HG03575 (cell line): ENCODE results near the gene TCEANC2.

Experiments
- ATAC-seq: cut with Tn5 transposase; IDR thresholded peaks from one replicate; pipeline ENCODE4 v1.9.1; 2021; ENCODE audit not compliant: unreplicated experiment, insufficient number of reproducible peaks, low FRiP score; ENCODE audit errors: extremely low read depth

Gene TCEANC2

DNA sequence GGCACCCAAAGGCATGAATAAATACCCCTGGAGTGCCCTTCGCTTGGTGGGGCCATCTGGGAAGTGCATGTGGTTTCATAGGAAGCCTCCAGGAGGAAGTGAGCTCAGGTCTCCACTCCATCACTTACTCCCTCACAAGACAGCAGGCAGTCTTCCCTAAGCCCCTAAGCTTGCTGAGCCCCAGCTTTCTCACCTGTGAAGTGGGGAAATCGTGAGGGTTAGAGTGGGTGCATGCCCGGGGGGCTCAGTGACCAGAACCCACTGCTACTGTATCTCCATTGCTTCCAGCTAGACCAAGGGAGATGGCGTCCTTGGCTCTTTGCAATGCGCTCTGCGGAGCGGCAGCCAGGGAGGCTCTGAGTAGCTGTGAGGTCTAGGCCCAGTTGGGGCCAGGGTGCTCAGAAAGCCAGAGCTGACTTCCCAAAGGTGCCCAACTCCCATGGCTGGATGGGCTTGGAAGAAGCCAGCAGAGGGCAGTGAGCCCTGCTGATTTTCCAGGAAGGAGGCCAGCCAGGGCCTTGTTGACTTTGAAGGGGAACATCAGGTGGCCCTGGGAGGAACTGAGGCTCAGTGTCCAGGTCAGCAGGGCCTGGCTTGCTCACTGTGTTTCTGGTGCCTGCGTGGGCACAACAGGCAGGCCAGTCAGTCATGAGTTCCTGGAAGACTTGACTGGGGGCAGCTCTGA lies 72.1 kb downstream of the TCEANC2 start:
- no peak for ATAC-seq

- ATAC-seq, result no peak
These were observed 72.9 kb downstream of the TCEANC2 start for GRCh38 chr1:54126271-54126815.

DNA sequence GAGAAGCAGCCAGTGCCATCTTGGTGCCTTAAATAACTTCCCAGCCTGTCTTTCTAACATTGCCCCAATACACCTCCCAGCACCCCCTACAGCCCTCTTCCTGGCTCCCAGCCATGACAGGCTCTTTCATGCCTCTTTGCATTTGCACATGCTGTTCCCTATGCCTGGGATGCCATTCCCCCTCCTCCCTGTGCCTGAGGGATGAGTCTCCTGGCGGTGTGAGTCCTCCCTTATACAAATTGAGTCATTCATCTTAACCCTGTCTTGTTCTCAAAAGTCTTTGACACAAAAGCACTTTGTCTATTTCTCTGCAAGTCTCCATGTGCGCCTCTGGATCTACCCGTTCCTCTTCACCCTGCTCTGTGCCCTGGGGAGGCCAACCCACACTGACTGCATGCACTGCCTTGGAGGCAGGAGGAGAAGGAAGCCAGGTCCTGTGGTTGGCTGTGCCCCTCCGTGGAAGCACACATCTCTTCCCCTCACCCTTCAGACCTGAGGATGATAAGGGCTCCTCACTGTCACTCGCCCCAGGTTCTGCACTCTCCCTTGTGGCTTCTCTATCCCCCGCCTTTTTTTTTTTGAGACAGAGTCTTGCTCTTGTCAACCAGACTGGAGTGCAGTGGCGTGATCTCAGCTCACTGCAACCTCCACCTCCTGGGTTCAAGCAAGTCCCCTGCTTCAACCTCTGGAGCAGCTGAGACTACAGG lies 74.3 kb downstream of the TCEANC2 start:
- ATAC-seq, result no peak

DNA sequence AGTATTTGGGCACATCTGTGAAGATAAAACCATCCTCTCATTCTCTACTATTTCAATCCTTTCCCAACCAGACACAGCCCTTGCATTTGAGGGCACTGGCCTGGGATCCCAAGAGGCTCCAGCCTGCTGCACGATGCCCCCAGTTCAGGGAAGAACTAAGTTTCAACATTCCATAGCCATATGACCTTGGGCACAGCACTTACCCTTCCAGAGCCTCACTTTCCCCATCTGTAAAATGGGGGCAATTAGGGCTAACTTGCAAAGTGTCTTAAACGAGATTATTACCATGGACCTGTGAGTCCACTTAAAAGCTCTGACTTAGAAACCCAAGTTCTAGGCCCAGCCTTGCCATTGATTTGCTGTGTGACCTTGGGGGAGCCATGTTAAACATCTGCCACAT lies 76.5 kb downstream of the TCEANC2 start:
- no peak for ATAC-seq

GRCh38 chr1:54131419-54131818 lies 78.0 kb downstream of the TCEANC2 start:
- no peak for ATAC-seq

DNA sequence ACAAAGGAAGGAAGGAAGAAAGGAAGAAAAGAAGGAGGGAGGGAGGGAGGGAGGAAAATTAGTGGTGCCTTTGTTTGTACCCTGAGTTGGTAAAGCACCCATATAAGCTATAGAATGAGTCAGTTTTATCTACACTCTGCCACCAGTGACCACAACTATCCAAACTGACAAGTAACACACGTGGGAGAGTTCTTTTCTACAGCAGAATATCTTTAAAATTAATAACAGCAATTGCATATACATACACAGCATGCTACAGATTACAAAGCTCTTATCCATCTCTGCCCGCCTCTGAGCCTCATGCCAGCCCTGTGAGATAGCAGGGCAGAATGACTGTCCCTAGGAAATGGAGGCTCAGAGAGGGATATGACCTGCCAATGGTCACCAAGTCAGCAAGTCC lies 79.1 kb downstream of the TCEANC2 start:
- no peak for ATAC-seq

- no peak for ATAC-seq
These were observed 80.9 kb downstream of the TCEANC2 start for GRCh38 chr1:54134295-54134694.

DNA sequence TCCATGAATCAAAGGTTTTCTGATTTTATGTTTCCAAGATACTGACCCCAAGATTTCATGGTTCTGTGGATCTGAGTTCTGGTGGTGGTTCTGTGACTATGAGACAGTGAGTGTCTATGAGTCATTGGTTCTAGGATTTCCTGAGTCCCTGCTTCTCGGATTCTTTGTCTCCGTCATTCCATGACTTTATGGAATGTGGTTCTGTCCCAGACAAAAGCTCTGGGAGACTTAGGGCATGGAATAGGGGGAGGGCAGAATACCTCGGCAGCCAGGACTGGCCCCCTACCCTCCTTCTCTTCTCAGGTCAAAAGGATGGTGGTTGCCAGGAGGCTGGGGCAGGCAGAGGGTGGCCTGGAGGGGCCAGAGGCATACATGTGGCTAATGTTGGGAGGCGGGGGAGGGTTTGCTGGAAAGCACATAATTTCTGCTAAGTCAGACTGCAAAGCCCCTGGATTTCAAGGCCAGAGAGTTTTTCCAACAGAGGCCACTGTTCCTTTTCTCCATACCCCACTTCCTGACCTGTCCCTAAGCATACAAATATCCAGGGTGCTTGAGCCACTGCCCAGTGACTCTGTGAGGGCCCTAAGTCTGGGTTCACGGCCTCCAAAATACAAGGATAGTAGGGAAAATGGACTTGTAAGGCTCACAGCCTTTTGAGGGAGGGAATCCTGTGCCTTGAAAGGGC lies 82.2 kb downstream of the TCEANC2 start:
- ATAC-seq, result no peak

DNA sequence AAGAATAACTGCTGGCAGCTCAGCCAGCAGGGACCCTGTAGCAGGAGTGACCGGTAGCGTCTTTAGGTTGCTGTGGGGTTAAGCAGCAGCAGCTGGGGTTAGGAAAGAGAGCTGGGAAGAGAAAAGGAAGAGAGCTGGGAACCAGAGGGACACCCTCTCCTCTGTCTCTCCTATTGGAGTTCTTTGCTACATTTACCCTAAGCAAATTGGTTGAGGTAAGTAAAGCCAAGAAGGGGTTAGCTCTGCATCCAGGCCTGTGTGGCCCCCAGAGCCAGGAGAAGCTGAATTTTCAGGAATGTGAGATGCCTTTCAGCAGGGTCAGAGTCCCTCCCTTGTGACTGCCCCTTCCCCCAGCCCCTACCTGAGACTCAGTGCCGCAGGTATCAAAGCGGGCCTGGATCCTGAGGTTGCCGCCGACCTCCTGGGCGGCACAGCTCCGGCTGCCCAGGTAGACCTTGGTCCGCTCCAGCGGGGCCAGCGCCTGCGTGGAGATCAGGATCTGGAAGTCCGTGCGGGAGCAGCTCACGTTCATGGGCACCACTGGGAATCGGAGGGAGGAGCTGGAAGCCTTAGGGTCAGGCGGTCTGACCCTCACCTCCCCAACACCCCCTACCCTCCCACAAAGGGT lies 83.0 kb downstream of the TCEANC2 start:
- ATAC-seq, result no peak

- no peak for ATAC-seq
These were observed 83.6 kb downstream of the TCEANC2 start for GRCh38 chr1:54136963-54137533.

DNA sequence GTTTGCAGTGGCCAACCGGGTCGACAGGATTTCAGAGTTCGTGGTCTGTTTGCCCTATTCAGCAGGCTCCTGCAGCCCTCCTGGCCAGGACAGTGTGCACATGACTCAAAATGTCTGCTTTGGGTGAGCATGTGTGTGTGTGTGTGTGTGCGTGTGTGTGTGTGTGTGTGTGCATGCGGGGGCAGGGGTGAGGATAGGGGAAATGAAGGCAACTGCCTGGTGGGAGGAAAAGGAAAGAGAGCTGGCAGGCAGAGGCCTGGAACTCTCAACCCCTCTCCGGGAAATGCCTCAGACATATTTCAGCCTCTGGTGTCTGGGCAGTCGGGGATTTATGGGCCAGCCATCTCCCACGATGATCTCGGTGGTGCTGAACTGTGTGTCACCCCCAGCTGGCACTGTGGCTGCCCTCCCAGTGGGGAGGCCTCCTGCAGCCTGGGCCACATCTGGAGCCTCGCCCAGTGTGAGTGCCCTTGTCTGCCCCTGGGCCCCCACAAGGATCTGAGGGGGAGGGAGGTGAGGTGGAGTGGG lies 84.2 kb downstream of the TCEANC2 start:
- ATAC-seq, result no peak

DNA sequence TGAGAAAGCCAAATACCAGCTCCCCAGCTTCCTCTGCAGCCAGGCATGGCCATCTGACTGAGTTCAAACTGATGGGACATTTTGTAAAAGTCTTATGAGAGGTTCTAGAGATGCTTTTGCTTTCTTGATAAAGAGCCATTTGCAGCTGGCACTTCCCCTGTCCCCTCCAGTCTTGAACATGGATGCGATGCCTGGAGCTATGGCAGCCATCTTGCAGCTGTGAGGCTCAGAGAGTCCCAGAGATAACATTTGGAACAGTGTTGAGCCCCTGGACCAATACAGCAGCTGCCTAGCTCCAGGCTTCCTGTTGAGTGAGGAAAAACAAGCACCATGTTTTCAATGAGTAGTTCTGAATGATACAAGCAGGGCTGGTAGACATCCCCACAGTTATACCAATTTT lies 85.6 kb downstream of the TCEANC2 start:
- ATAC-seq, result no peak

DNA sequence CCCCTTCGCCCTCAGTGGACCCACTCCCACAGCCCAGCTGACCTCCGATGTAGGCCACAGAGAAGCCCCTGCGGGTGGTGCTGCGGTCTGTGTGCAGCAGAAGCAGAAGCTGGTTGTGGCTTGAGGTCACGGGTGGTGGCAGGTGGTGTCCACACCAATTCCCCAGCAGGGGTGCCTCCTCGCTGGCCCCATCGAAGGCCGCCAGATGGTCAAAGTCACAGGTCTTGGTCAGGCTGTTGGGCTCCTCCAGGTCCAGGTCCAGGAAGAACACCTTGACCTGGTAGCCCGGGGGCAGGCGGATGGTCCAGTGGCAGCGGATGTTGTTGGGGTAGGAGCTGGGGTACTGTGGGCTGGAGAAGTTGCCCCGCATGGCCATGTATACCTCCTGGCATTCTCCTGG lies 86.3 kb downstream of the TCEANC2 start:
- no peak for ATAC-seq

- no peak for ATAC-seq
These were observed 88.9 kb downstream of the TCEANC2 start for GRCh38 chr1:54142146-54142900.

DNA sequence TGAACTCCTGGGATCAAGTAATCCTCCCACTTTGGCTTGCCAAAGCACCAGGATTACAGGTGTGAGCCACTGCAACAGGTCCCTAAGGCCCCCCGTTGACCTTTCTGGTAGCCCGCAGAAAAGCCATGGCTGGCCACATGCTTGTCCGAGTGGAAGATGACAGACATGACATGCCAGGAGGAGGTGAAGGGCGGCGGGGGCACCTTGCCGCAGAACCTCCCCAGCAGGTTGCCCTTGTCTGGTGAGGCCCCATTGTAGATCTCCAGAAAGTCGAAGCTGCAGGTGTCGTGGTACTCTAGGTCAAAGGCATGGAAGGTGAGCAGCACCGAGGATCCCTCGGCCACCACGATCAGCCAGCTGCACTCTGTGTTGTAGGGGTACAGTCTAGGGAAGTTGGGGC lies 91.0 kb downstream of the TCEANC2 start:
- ATAC-seq, result no peak

DNA sequence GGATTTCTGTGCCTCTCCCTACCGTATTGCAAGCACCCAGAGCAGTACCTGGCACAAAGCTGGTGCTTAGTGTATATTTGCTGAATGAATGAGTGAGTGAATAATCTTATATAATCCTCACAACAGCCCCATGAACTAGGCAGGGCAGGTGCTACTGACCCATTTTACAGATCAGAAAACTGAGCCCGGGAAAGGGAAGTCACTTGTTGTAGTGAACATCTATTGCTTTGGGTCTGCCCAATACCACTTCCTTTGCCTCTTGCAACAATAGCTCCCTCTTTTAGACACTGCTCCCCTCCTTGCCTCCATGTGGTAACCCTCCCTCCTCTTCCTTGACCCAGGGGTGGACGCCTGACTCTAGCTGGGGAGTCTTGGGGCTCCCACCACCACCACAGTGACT lies 96.3 kb downstream of the TCEANC2 start:
- no peak for ATAC-seq

DNA sequence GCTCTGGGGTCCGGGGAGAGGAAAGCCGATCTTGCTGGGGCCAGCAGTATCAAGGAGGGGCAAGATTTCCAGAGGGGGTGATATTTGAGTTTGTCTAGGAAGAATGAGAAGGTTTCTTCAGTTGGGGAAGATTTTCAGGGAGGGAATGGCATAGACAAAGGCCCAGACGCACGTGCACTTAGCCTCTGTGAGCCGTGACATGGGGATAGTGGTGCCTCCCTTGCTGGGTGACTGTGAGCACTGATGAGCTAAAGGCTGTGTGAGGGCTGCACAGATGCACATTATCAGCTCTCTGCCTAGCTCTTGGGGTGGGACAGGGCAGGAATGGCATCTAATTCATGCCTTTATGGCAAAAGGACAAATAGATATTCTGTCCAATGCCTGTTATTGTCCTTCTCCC lies 97.6 kb downstream of the TCEANC2 start:
- ATAC-seq, result no peak

GRCh38 chr1:54152696-54153095 lies 99.3 kb downstream of the TCEANC2 start, which contains the start of gene CDCP2:
Gene CDCP2, minus strand, starts transcription at chr1:54153000. Its CDS starts 78 bp downstream, at chr1:54152922.
- no peak for ATAC-seq
